ENCODE measurements around the gene WNT2B. TPM values are rescaled to one million over a fixed set of nuclear protein-coding genes. Genes with fewer than 3 reads are reported as not detected.
A peak's percentile ranks its signal among the peaks of the same experiment; 100 is the strongest.

Gene WNT2B
- total RNA-seq (1 to 10 TPM; 5.5 to 6.3 TPM), polyA plus RNA-seq (1 to 10 TPM; 1.9 to 2.7 TPM)
- long read RNA-seq, donor 1, partial matches to known transcripts, result 11 of 11 reads
- long read RNA-seq, donor 1, other reads (novel, unspliced or antisense), result 0 of 11 reads
- long read RNA-seq, donor 2, result 0 reads
- long read RNA-seq, donor 3, partial matches to known transcripts, result 10 of 11 reads
- long read RNA-seq, donor 3, other reads (novel, unspliced or antisense), result 0 of 11 reads
- long read RNA-seq, donor 4, result 0 reads
- long read RNA-seq, donor 5, partial matches to known transcripts, result 8 of 8 reads
- long read RNA-seq, donor 5, other reads (novel, unspliced or antisense), result 0 of 8 reads

DNA sequence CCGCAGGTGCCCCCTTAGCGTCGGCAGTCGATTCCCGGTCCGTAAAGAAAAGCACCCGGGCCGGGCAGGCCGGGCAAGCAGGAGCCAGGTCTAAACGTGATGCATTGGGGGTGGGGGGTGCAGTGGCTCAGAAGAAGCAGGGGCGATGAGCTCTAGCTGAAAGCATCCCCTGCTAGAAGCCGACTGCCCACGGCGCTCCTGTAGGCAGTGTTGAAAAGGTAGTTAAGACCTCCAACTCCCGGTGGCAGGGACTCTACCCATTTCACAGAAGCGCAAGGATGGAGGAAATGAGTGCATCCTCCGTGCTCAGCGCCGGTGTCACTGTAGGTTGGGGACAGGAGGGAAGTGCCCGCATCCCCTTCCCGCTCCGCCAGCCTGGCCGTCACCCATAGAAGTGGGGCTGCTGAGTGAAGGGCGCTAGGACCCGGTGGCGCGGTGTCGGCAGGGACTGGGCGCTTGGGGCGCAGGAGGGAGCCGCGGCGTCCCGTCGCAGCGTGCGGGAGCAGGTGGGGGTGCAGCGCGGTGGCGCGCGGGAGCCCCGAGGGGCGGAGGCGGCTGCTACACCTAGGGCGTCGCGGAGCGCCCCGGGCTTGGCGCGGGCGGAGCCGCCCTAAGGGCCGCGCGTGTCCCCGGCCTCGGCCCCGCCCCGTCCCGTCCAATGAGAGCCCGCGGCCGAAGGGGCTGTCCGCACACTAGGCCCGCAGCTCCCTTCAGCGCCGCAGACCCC is at the start of gene WNT2B:
Gene WNT2B (plus strand): TSS at position 688 of the 727 bp plus-strand sequence. CDS start 298 bp downstream, outside the sequence.
- Histone ChIP-seq H3K27ac (ENCODE audit: low read depth in 1 of 2, low read length in 1 of 2) (no peak within 1 kb of the TSS), H3K27me3 (ENCODE audit: control insufficient read depth in 3 of 3, insufficient read depth in 3 of 3, low read length in 2 of 3) (peaks cover 0 to 43% (median 23%) of the 10 kb centered on the region in 3 donors), H3K9me3 (ENCODE audit: control insufficient read depth in 4 of 4, insufficient read depth in 3 of 4, low read length in 3 of 4) (no peaks in the 10 kb centered on the region), H3K36me3 (ENCODE audit: control insufficient read depth in 4 of 4, insufficient read depth in 4 of 4, low read length in 4 of 4) (no peaks in the 10 kb centered on the region), H3K4me3 (peak within 1 kb of the TSS; percentile 56), H3K9ac (ENCODE audit: insufficient read depth in 1 of 2, low read length in 2 of 2) (no peak within 1 kb of the TSS), H3K4me1 (ENCODE audit: control insufficient read depth in 5 of 5, insufficient read depth in 5 of 5, low read length in 5 of 5) (peaks cover 0 to 38% (median 13%) of the 10 kb centered on the region in 5 donors)
- TF ChIP-seq, protein P1, sequence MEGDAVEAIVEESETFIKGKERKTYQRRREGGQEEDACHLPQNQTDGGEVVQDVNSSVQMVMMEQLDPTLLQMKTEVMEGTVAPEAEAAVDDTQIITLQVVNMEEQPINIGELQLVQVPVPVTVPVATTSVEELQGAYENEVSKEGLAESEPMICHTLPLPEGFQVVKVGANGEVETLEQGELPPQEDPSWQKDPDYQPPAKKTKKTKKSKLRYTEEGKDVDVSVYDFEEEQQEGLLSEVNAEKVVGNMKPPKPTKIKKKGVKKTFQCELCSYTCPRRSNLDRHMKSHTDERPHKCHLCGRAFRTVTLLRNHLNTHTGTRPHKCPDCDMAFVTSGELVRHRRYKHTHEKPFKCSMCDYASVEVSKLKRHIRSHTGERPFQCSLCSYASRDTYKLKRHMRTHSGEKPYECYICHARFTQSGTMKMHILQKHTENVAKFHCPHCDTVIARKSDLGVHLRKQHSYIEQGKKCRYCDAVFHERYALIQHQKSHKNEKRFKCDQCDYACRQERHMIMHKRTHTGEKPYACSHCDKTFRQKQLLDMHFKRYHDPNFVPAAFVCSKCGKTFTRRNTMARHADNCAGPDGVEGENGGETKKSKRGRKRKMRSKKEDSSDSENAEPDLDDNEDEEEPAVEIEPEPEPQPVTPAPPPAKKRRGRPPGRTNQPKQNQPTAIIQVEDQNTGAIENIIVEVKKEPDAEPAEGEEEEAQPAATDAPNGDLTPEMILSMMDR (IDR thresholded peaks at IDR 0.05; ENCODE audit: control extremely low read depth, extremely low read depth), result no peak
- WGBS, 2 donors, result 1% methylated on average over 45 to 69 of the region's 69 CpGs
- peak in 2 of 3 donors; percentile 30 to 43 for DNase-seq
- ATAC-seq (ENCODE audit: insufficient read depth, low FRiP score), result peak; percentile 68

DNA sequence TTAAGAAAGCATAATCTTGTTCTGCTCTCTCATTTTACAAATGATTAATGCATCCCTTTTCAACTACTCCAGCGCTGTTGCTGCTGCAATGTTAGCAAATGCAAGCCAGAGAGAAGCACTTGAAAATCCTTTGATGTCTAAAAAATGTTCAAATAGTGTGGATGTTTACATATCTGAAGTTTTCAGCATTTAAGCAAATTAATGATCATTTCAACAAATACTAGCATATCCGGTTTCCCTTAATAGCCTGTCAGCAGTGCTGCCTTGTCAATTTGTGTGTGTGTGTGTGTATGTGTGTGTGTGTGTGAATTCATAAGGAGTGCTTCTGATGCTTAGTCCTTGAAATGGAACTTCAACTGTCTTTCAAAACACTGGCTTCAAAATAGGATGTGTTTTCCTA is 48.1 kb upstream of the WNT2B start:
- peak in 2 of 3 donors; percentile 65 to 83 for DNase-seq
- no peak overlapping the region for H3K4me3 ChIP-seq
- H3K27ac ChIP-seq (ENCODE audit: low read depth in 1 of 2, low read length in 1 of 2), result no peak overlapping the region
- H3K27me3 ChIP-seq (ENCODE audit: control insufficient read depth in 3 of 3, insufficient read depth in 3 of 3, low read length in 2 of 3), result no peaks in the 10 kb centered on the region
- WGBS, 2 donors, result 50 to 75% methylated on average over 2 of the region's 2 CpGs
- no peaks in the 10 kb centered on the region for H3K9me3 ChIP-seq (ENCODE audit: control insufficient read depth in 4 of 4, insufficient read depth in 3 of 4, low read length in 3 of 4)
- peaks cover 0 to 34% (median 21%) of the 10 kb centered on the region in 5 donors for H3K4me1 ChIP-seq (ENCODE audit: control insufficient read depth in 5 of 5, insufficient read depth in 5 of 5, low read length in 5 of 5)
- peaks cover 11 to 19% (median 14%) of the 10 kb centered on the region in 4 donors for H3K36me3 ChIP-seq (ENCODE audit: control insufficient read depth in 4 of 4, insufficient read depth in 4 of 4, low read length in 4 of 4)
- ATAC-seq (ENCODE audit: insufficient read depth, low FRiP score), result no peak
- TF ChIP-seq, protein P1 (IDR thresholded peaks at IDR 0.05; ENCODE audit: control extremely low read depth, extremely low read depth), result no peak
- no peak overlapping the region for H3K9ac ChIP-seq (ENCODE audit: insufficient read depth in 1 of 2, low read length in 2 of 2)

DNA sequence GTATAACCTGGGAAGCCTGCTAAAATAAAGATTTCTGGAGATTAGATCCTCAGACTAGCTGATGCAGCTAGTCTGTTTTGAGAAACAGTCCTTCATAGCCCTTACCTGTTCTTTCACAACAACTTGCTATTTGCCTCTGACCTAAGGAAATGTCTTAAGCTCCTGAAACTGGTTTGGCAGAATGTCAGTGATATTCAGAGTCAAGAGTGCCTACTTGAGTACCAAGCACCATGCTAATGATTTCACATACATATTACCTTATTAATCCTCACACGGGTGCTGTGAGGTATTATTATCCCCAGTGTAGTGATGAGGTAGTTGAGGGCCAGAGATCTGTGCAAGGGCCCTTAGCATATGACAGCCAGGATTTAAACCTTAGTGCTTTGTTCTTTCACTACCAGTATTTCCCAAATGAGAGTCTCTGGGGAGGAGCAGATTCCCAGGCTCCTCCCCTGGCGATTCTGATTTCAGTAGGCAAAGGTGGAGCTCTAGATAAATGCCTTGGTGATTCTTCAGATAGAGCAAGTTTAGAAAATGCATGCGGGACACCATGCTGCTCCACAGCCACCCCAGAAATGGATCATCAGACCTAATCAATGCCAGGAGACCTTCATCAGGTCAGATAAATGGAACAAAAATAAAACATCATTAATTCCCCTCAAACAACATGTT is 47.4 kb upstream of the WNT2B start:
- peak overlapping the region in 1 of 2 donors; percentile 77 for H3K27ac ChIP-seq (ENCODE audit: low read depth in 1 of 2, low read length in 1 of 2)
- H3K4me1 ChIP-seq (ENCODE audit: control insufficient read depth in 5 of 5, insufficient read depth in 5 of 5, low read length in 5 of 5), result peaks cover 0 to 39% (median 21%) of the 10 kb centered on the region in 5 donors
- peaks cover 7 to 12% (median 9%) of the 10 kb centered on the region in 4 donors for H3K36me3 ChIP-seq (ENCODE audit: control insufficient read depth in 4 of 4, insufficient read depth in 4 of 4, low read length in 4 of 4)

More for the DNA sequence above, 47.4 kb upstream of the WNT2B start:
- H3K27me3 ChIP-seq (ENCODE audit: control insufficient read depth in 3 of 3, insufficient read depth in 3 of 3, low read length in 2 of 3), result no peaks in the 10 kb centered on the region
- H3K9me3 ChIP-seq (ENCODE audit: control insufficient read depth in 4 of 4, insufficient read depth in 3 of 4, low read length in 3 of 4), result no peaks in the 10 kb centered on the region
- no peak overlapping the region for H3K9ac ChIP-seq (ENCODE audit: insufficient read depth in 1 of 2, low read length in 2 of 2)
- H3K4me3 ChIP-seq, result no peak overlapping the region
- WGBS, 2 donors, result 64 to 86% methylated on average over 3 of the region's 3 CpGs
- ATAC-seq (ENCODE audit: insufficient read depth, low FRiP score) (no peak), DNase-seq (peak; percentile 29 to 87 (median 67))
- TF ChIP-seq, protein P1 (IDR thresholded peaks at IDR 0.05; ENCODE audit: control extremely low read depth, extremely low read depth), result no peak
